PC-9 (cell line): ENCODE measurements around the gene RDH14. TPM values are rescaled to one million over a fixed set of nuclear protein-coding genes. Genes with fewer than 3 reads are reported as not detected.

Experiments
- BruUV-seq: library from RNA; stranded (reverse); fragments of 400-500 nt; replicated peaks from 2 replicates; lab custom pipeline; 2021; lab: Mats Ljungman, UMichigan
- CTCF ChIA-PET: fragments of 300-600 bp; sonication (Branson Sonifier 250); formaldehyde crosslinking; loops from one replicate; lab custom pipeline; 2022; ENCODE audit warnings: antibody characterized with exemption; lab: Charles Lee
- POLR2A ChIA-PET: fragments of 300-600 bp; sonication (Branson Sonifier 250); formaldehyde crosslinking; loops from one replicate; lab custom pipeline; 2022; ENCODE audit warnings: antibody characterized with exemption; ENCODE audit not compliant: unreplicated experiment; lab: Charles Lee
- DNase-seq, 2 experiments: peaks; one replicate each; pipeline versions ENCODE4 v3.0.0 to v3.0.0-alpha.2; 2015 to 2022; ENCODE audit warnings: mixed read lengths in 1 of 2
- H2AFZ ChIP-seq: fragments of 200-600 bp; sonication (generic); 2 replicates; pipeline ENCODE4 v1.8.1; 2017; ENCODE audit warnings: antibody characterized with exemption
- H3F3A ChIP-seq: fragments of 200-600 bp; sonication (generic); 2 replicates; pipeline ENCODE4 v1.8.1; 2017; ENCODE audit warnings: antibody characterized with exemption, mild to moderate bottlenecking, low read depth; ENCODE audit not compliant: insufficient read depth
- H3K27ac ChIP-seq: fragments of 200-600 bp; sonication (generic); 2 replicates; pipeline ENCODE4 v1.6.1; 2016; ENCODE audit warnings: mixed run types
- H3K27me3 ChIP-seq: fragments of 200-600 bp; sonication (generic); 2 replicates; pipeline ENCODE4 v1.6.1; 2016; ENCODE audit warnings: low read depth, mixed run types; ENCODE audit not compliant: insufficient read depth
- H3K36me3 ChIP-seq: fragments of 200-600 bp; sonication (generic); 2 replicates; pipeline ENCODE4 v1.6.1; 2016; ENCODE audit warnings: low read depth, mixed run types
- H3K4me1 ChIP-seq: fragments of 200-600 bp; sonication (generic); replicated peaks from 2 replicates; pipeline ENCODE4 v1.6.1; 2016; ENCODE audit warnings: mixed run types; ENCODE audit not compliant: insufficient read depth
- H3K4me2 ChIP-seq: fragments of 200-600 bp; sonication (generic); 2 replicates; pipeline ENCODE4 v1.6.1; 2017; ENCODE audit warnings: mixed run types
- H3K4me3 ChIP-seq: fragments of 200-600 bp; sonication (generic); 2 replicates; pipeline ENCODE4 v1.6.1; 2016; ENCODE audit warnings: mixed run types
- H3K79me2 ChIP-seq: fragments of 200-600 bp; sonication (generic); 2 replicates; pipeline ENCODE4 v1.6.1; 2017; ENCODE audit warnings: low read depth, mixed run types
- H3K9me2 ChIP-seq: fragments of 200-600 bp; sonication (generic); 2 replicates; pipeline ENCODE4 v1.8.1; 2017; ENCODE audit warnings: mild to moderate bottlenecking; ENCODE audit not compliant: insufficient read depth
- H3K9me3 ChIP-seq: fragments of 200-600 bp; sonication (generic); 2 replicates; pipeline ENCODE4 v1.8.1; 2016; ENCODE audit warnings: low read depth; ENCODE audit not compliant: insufficient read depth
- H4K20me1 ChIP-seq: fragments of 200-600 bp; sonication (generic); 2 replicates; pipeline ENCODE4 v1.8.1; 2017; ENCODE audit not compliant: insufficient read depth
- EZH2 ChIP-seq: fragments of 200-600 bp; sonication (generic); IDR thresholded peaks from 2 replicates; pipeline ENCODE4 v1.8.0; 2017; ENCODE audit warnings: antibody characterized with exemption, low read depth
- intact Hi-C: fragments of 100-400 bp; cut with micrococcal nuclease; formaldehyde crosslinking; loops from one replicate; pipeline ENCODE4 v1.10.0; 2022; ENCODE audit not compliant: unreplicated experiment
- total RNA-seq: library from RNA; stranded (reverse); gene quantifications from 2 replicates; pipeline ENCODE4 v1.2.3, GENCODE V29; 2021
- TF ChIP-seq, protein P1 (sequence below): fragments of 200-600 bp; sonication (generic); conservative IDR thresholded peaks from 2 replicates; pipeline ENCODE4 v1.6.1; 2017; ENCODE audit warnings: mixed run types, antibody characterized with exemption, mild to moderate bottlenecking, moderate library complexity

RDH14 gene
- total RNA-seq, 1 experiment from 2014 or later: 17.2 TPM

DNA sequence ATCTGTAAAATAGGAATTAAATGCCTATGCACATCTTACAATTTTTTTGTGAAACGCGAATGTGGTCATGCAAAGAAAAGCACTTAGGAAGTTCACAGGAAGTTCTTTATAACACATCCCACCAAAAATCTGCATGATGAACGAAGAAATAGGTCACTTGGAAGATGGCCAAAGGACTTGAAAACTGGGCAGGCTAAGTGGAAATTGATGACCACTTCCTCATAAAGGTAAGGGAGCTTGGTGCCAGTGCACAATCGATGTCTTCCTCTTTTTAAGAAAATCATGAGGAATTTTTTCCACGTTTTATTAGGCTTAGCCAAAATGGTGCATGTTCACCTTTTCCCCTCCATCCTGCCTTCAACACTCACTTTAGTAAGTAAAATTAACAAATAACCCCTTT is 37.2 kb upstream of the RDH14 start:
- H3K27me3 ChIP-seq: no peaks in the 10 kb centered on the region
- H3K9me2 ChIP-seq: no peaks in the 10 kb centered on the region
- no TSS peak for BruUV-seq
- H3F3A ChIP-seq: no peaks in the 10 kb centered on the region
- no peaks in the 10 kb centered on the region for H4K20me1 ChIP-seq
- CTCF ChIA-PET: no interaction called here
- intact Hi-C loops: no loop called here
- H2AFZ ChIP-seq: no peak overlapping the region
- DNase-seq: no peak
- H3K4me1 ChIP-seq: no peaks in the 10 kb centered on the region
- no peak overlapping the region for H3K4me2 ChIP-seq
- no peak overlapping the region for H3K27ac ChIP-seq
- H3K36me3 ChIP-seq: no peaks in the 10 kb centered on the region
- H3K9me3 ChIP-seq: no peaks in the 10 kb centered on the region
- POLR2A ChIA-PET: no interaction called here
- no peaks in the 10 kb centered on the region for H3K79me2 ChIP-seq
- no peak overlapping the region for H3K4me3 ChIP-seq
- TF ChIP-seq EZH2: no peak
- TF ChIP-seq, protein P1, sequence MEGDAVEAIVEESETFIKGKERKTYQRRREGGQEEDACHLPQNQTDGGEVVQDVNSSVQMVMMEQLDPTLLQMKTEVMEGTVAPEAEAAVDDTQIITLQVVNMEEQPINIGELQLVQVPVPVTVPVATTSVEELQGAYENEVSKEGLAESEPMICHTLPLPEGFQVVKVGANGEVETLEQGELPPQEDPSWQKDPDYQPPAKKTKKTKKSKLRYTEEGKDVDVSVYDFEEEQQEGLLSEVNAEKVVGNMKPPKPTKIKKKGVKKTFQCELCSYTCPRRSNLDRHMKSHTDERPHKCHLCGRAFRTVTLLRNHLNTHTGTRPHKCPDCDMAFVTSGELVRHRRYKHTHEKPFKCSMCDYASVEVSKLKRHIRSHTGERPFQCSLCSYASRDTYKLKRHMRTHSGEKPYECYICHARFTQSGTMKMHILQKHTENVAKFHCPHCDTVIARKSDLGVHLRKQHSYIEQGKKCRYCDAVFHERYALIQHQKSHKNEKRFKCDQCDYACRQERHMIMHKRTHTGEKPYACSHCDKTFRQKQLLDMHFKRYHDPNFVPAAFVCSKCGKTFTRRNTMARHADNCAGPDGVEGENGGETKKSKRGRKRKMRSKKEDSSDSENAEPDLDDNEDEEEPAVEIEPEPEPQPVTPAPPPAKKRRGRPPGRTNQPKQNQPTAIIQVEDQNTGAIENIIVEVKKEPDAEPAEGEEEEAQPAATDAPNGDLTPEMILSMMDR: no peak

DNA sequence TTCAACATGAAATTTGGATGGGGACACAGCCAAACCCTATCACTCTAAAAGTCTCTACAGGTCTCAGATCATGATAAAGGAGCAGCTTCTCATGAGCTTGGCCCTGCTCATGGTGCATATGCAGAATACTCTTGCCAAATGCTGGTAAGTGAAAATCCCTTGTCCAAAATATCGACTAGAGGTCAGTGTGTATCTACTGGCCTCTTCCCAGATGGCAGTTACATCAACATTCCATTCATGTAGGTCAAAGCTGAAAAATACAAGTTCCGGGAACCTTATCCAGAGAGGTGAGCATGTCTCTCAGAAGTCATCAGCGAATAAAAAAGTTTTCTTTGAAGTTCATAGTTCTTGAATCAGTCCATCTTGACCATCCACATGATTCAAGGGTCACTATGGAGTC is 36.5 kb upstream of the RDH14 start:
- H3K9me3 ChIP-seq: no peaks in the 10 kb centered on the region
- CTCF ChIA-PET: no interaction called here
- POLR2A ChIA-PET: no interaction called here
- no peak for TF ChIP-seq EZH2
- TF ChIP-seq, protein P1: no peak
- no peaks in the 10 kb centered on the region for H3K4me1 ChIP-seq
- H2AFZ ChIP-seq: no peak overlapping the region
- H3K4me3 ChIP-seq: no peak overlapping the region
- H3K4me2 ChIP-seq: no peak overlapping the region
- no peaks in the 10 kb centered on the region for H3K27me3 ChIP-seq
- intact Hi-C loops: no loop called here
- H3K9me2 ChIP-seq: no peaks in the 10 kb centered on the region
- H3F3A ChIP-seq: no peaks in the 10 kb centered on the region
- H3K36me3 ChIP-seq: no peaks in the 10 kb centered on the region
- DNase-seq: no peak
- H3K27ac ChIP-seq: no peak overlapping the region
- no peaks in the 10 kb centered on the region for H4K20me1 ChIP-seq
- no peaks in the 10 kb centered on the region for H3K79me2 ChIP-seq
- BruUV-seq: no TSS peak

DNA sequence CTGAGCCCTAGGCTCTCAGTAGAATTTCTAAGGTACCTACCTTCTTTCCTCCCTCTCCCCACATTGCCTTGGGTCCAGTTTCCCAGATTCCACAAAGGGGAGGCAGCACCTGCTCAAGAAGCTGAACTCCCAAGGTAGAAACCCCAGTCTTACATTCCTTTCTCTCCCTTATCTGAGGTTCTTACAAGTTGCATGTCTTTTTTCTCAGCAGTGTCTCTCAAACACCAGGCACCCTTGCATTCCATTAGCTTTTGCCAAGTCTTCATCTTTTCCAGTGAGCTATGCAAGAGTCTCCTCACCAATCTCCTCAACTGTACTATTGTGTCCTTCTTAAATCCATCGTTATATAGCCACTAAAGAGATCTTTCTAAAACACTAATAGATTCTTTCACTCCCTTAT is 33.0 kb upstream of the RDH14 start:
- no peak for DNase-seq
- no peak overlapping the region for H3K4me2 ChIP-seq
- H2AFZ ChIP-seq: no peak overlapping the region
- no peaks in the 10 kb centered on the region for H3K36me3 ChIP-seq
- H3K9me2 ChIP-seq: no peaks in the 10 kb centered on the region
- no peak overlapping the region for H3K27ac ChIP-seq
- no peaks in the 10 kb centered on the region for H3F3A ChIP-seq
- intact Hi-C loops: no loop called here
- BruUV-seq: no TSS peak
- no peaks in the 10 kb centered on the region for H3K4me1 ChIP-seq
- H3K79me2 ChIP-seq: no peaks in the 10 kb centered on the region
- no peak overlapping the region for H3K4me3 ChIP-seq
- POLR2A ChIA-PET: no interaction called here
- no peaks in the 10 kb centered on the region for H4K20me1 ChIP-seq
- H3K27me3 ChIP-seq: no peaks in the 10 kb centered on the region
- no peaks in the 10 kb centered on the region for H3K9me3 ChIP-seq
- TF ChIP-seq EZH2: no peak
- TF ChIP-seq, protein P1: no peak
- CTCF ChIA-PET: no interaction called here
